SK-N-SH treated with all-trans-retinoic acid at 6 μM for 48 hours (cell line): Measurements from ENCODE around the gene RING1.

ENCODE experiments used
- ESRRG ChIP-seq: fragments of 250-450 bp; sonication (Bioruptor Pico); IDR thresholded peaks from 2 replicates; pipeline ENCODE4 v1.6.1; 2021; ENCODE audit warnings: mild to moderate bottlenecking
- ISL1 ChIP-seq: fragments of 250-450 bp; sonication (Bioruptor Pico); IDR thresholded peaks from 2 replicates; pipeline ENCODE4 v2.1.2; 2022; ENCODE audit warnings: mild to moderate bottlenecking, moderate library complexity
- PATZ1 ChIP-seq: fragments of 250-450 bp; sonication (Bioruptor Pico); IDR thresholded peaks from 2 replicates; pipeline ENCODE4 v1.8.0; 2020; ENCODE audit warnings: mild to moderate bottlenecking, moderate library complexity, borderline replicate concordance
- TF ChIP-seq, protein P1 (sequence below): fragments of 250-450 bp; sonication (Bioruptor Pico); IDR thresholded peaks from 2 replicates; pipeline ENCODE4 v1.5.1; 2020; ENCODE audit warnings: low read depth, mild to moderate bottlenecking, moderate library complexity

GRCh38 chr6:33217246-33217645, 8.9 kb downstream of the RING1 start:
- TF ChIP-seq, protein P1, sequence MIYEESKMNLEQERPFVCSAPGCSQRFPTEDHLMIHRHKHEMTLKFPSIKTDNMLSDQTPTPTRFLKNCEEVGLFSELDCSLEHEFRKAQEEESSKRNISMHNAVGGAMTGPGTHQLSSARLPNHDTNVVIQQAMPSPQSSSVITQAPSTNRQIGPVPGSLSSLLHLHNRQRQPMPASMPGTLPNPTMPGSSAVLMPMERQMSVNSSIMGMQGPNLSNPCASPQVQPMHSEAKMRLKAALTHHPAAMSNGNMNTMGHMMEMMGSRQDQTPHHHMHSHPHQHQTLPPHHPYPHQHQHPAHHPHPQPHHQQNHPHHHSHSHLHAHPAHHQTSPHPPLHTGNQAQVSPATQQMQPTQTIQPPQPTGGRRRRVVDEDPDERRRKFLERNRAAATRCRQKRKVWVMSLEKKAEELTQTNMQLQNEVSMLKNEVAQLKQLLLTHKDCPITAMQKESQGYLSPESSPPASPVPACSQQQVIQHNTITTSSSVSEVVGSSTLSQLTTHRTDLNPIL (CRISPR knock-in tag) = no peak
- TF ChIP-seq ISL1 (CRISPR knock-in tag) = no peak
- no peak for TF ChIP-seq ESRRG (CRISPR knock-in tag)
- TF ChIP-seq PATZ1 (CRISPR knock-in tag) = no peak
